ENCODE results near the gene QRICH1. TPM values are rescaled to one million over a fixed set of nuclear protein-coding genes. Genes with fewer than 3 reads are reported as not detected.

QRICH1 gene
- total and polyA plus RNA-seq, 2 of the 13 experiments (the other 11 are each of a cell fraction or from before 2014, with no cell fraction given): 52.6 to 102 TPM

DNA sequence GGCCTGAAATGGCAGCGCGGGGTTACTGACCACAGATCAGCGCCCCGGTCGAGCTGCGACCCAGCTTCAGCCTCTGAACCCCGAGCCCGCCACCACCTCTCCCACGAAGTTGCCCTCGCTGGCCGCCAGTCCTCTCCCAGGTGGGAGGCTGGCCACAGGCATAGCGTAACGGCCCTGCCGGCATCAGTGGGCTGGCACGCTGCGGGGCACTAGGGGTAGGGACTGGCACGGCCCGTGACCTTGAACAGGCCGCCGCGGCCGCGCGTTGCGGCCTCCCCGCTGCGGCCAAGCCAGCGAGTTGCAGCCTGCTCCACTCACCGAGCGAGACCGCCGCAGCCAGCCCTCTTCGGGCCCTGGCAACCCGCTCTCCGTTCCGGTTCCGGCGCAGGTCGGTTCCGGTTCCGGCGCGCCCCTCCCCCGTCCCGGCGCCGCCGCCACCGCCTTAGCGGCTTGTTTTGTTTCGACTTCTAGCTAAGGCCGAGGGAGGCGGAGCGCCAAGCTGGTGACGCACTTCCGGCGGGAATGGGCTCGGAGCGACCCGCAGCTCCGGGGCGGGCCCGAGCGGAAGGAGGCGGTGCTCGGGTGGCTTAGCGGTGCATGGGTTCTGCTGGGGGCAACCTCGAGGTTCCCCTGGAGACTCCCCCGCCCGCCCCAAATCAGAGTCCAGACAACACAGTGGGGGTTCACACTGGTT is 26.7 kb upstream of the QRICH1 start, which contains the start of gene USP19:
Gene USP19, minus strand, starts transcription at position 386 of the 694 bp plus-strand sequence. CDS start 1,678 bp downstream, outside the sequence.
- ChIA-PET POLR2A (interaction anchor here (0.9 to 4.3 kb wide), 15 partner anchors 9 to 681 kb away, joined by 3 to 110 read pairs (median 6); partner anchors contain the start of genes CCDC51, GPX1, IMPDH2 and LAMB2), CTCF (ENCODE audit: low intra/inter-chr PET ratio, low total read pairs) (no interaction called here)
- FAIRE-seq (peak; percentile 8), ATAC-seq (peak; percentile 93), DNase-seq (ENCODE audit: low spot score) (peak; percentile 89)
- peaks cover 19% of the 10 kb centered on the region for H3K4me1 ChIP-seq (ENCODE audit: insufficient read depth, low read length)
- peak within 1 kb of the TSS; percentile 96 for H3K4me2 ChIP-seq (ENCODE audit: low read depth, low read length)
- no peaks in the 10 kb centered on the region for H3K9me3 ChIP-seq (ENCODE audit: low read length)
- H3K9ac ChIP-seq (ENCODE audit: insufficient read depth, low read depth, low read length): peak within 1 kb of the TSS; percentile 97
- H3K4me3 ChIP-seq (replicated peaks in 1 of 3; ENCODE audit: insufficient read depth in 1 of 3, low read depth in 2 of 3, low read length in 3 of 3): peak within 1 kb of the TSS; percentile 76 to 100 (median 95)
- peak within 1 kb of the TSS; percentile 84 for H3K27ac ChIP-seq (ENCODE audit: extremely low read length, insufficient read depth, low read length)
- in situ Hi-C loops (cut with HindIII; ENCODE audit: extremely low pct_ligation_motif_present, low pct_unique_long_range_greater_than_20kb): no loop called here
- intact Hi-C loops (cut with micrococcal nuclease; ENCODE audit: unreplicated experiment): loop anchor here (2.0 kb wide), 1 partner anchor 16 kb away; the partner anchor contains the start of gene QARS1
- H3K79me2 ChIP-seq (ENCODE audit: insufficient read depth, low read length): peaks cover 14% of the 10 kb centered on the region
- H4K20me1 ChIP-seq (ENCODE audit: insufficient read depth, low read length): no peaks in the 10 kb centered on the region
- peaks cover 33 to 52% of the 10 kb centered on the region in 2 experiments for H3K36me3 ChIP-seq (replicated peaks in 1 of 2; ENCODE audit: control insufficient read depth in 1 of 2, insufficient read depth in 2 of 2, low read length in 2 of 2)
- 3% methylated on average over 7 of the region's 70 CpGs for WGBS (ENCODE audit: low lambda C conversion rate)
- no peaks in the 10 kb centered on the region; a peak in 1 of 5 replicates for H3K27me3 ChIP-seq (ENCODE audit: control insufficient read depth in 1 of 2, insufficient read depth in 2 of 2, low read length in 2 of 2)
- BruUV-seq (replicated peaks): no TSS peak
- H2AFZ ChIP-seq (ENCODE audit: low read length): no peak within 1 kb of the TSS
- TF ChIP-seq, protein P1, sequence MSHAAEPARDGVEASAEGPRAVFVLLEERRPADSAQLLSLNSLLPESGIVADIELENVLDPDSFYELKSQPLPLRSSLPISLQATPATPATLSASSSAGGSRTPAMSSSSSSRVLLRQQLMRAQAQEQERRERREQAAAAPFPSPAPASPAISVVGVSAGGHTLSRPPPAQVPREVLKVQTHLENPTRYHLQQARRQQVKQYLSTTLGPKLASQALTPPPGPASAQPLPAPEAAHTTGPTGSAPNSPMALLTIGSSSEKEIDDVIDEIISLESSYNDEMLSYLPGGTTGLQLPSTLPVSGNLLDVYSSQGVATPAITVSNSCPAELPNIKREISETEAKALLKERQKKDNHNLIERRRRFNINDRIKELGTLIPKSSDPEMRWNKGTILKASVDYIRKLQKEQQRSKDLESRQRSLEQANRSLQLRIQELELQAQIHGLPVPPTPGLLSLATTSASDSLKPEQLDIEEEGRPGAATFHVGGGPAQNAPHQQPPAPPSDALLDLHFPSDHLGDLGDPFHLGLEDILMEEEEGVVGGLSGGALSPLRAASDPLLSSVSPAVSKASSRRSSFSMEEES (CRISPR knock-in tag; IDR thresholded peaks at IDR 0.05): peak; percentile 34; the same call in 1 of the 2 replicates
- TF ChIP-seq YY1 (IDR thresholded peaks at IDR 0.05; ENCODE audit: insufficient read depth, insufficient replicate concordance, low read depth, low read length): peak; percentile 73
- TF ChIP-seq ZFP37 (CRISPR knock-in tag; IDR thresholded peaks at IDR 0.05; ENCODE audit: borderline replicate concordance): no peak
- TF ChIP-seq RBAK (CRISPR knock-in tag; IDR thresholded peaks at IDR 0.05): no peak; the same call in 1 of the 2 replicates
- TF ChIP-seq ISX (CRISPR knock-in tag; conservative IDR thresholded peaks at IDR 0.05): no peak
- peak; percentile 53; the same call in 1 of the 2 replicates for TF ChIP-seq NFKB2 (CRISPR knock-in tag; IDR thresholded peaks at IDR 0.05; ENCODE audit: borderline replicate concordance)
- TF ChIP-seq, protein P2, sequence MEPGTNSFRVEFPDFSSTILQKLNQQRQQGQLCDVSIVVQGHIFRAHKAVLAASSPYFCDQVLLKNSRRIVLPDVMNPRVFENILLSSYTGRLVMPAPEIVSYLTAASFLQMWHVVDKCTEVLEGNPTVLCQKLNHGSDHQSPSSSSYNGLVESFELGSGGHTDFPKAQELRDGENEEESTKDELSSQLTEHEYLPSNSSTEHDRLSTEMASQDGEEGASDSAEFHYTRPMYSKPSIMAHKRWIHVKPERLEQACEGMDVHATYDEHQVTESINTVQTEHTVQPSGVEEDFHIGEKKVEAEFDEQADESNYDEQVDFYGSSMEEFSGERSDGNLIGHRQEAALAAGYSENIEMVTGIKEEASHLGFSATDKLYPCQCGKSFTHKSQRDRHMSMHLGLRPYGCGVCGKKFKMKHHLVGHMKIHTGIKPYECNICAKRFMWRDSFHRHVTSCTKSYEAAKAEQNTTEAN (CRISPR knock-in tag; conservative IDR thresholded peaks at IDR 0.05): 0 out of 2 replicates have a peak, but pooled peaks have one; percentile 51
- TF ChIP-seq PCBP1 (IDR thresholded peaks at IDR 0.05; ENCODE audit: borderline replicate concordance, low read depth, low read length): no peak
- no peak for TF ChIP-seq TCF7L2 (IDR thresholded peaks at IDR 0.05; ENCODE audit: low read depth, low read length)
- TF ChIP-seq ARNTL (CRISPR knock-in tag; IDR thresholded peaks at IDR 0.05): no peak
- TF ChIP-seq KLF9 (CRISPR knock-in tag; IDR thresholded peaks at IDR 0.05; ENCODE audit: low read depth): no peak; the same call in 1 of the 2 replicates
- TF ChIP-seq ZNF660 (CRISPR knock-in tag; IDR thresholded peaks at IDR 0.05; ENCODE audit: borderline replicate concordance, low read depth): no peak
- TF ChIP-seq ZNF160 (CRISPR knock-in tag; IDR thresholded peaks at IDR 0.05): no peak; the same call in 1 of the 2 replicates
- TF ChIP-seq, protein P3, sequence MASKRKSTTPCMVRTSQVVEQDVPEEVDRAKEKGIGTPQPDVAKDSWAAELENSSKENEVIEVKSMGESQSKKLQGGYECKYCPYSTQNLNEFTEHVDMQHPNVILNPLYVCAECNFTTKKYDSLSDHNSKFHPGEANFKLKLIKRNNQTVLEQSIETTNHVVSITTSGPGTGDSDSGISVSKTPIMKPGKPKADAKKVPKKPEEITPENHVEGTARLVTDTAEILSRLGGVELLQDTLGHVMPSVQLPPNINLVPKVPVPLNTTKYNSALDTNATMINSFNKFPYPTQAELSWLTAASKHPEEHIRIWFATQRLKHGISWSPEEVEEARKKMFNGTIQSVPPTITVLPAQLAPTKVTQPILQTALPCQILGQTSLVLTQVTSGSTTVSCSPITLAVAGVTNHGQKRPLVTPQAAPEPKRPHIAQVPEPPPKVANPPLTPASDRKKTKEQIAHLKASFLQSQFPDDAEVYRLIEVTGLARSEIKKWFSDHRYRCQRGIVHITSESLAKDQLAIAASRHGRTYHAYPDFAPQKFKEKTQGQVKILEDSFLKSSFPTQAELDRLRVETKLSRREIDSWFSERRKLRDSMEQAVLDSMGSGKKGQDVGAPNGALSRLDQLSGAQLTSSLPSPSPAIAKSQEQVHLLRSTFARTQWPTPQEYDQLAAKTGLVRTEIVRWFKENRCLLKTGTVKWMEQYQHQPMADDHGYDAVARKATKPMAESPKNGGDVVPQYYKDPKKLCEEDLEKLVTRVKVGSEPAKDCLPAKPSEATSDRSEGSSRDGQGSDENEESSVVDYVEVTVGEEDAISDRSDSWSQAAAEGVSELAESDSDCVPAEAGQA (IDR thresholded peaks at IDR 0.05; ENCODE audit: low read depth): peak; percentile 64; the same call in 1 of the 2 replicates
- TF ChIP-seq, protein P3 (CRISPR knock-in tag; IDR thresholded peaks at IDR 0.05; ENCODE audit: borderline replicate concordance): no peak

All from HepG2 (cell line).